Motor neuron (in vitro differentiated cells): ENCODE data around the gene GABRB1. TPM values are rescaled to one million over a fixed set of nuclear protein-coding genes. Genes with fewer than 3 reads are reported as not detected.

Experiments
- ATAC-seq, 8 experiments: fragments of 200-7000 bp; cut with Tn5 transposase; replicated peaks in 6 of 8; 2 replicates each; pipeline ENCODE4 v1.8.0; 2021; ENCODE audit warnings: mild to moderate bottlenecking in 8 of 8, moderate library complexity in 8 of 8
- H3K27ac ChIP-seq, 2 donors: fragments of 250-450 bp; sonication (Bioruptor Pico); 2 replicates each; pipeline ENCODE4 v1.9.0; 2021; ENCODE audit warnings: antibody characterized with exemption in 2 of 2, mild to moderate bottlenecking in 2 of 2, moderate library complexity in 1 of 2
- H3K4me1 ChIP-seq, 2 donors: fragments of 250-450 bp; sonication (Bioruptor Pico); replicated peaks in 1 of 2; 2 replicates each; pipeline ENCODE4 v1.6.1; 2021; ENCODE audit warnings: antibody characterized with exemption in 2 of 2, mild to moderate bottlenecking in 2 of 2, moderate library complexity in 1 of 2
- H3K4me3 ChIP-seq, 5 donors: fragments of 250-450 bp; sonication (Bioruptor Pico); 2 replicates each; pipeline ENCODE4 v1.9.0; 2021; ENCODE audit warnings: antibody characterized with exemption in 5 of 5, mild to moderate bottlenecking in 5 of 5, moderate library complexity in 4 of 5
- WGBS, 10 experiments: fragments of 450-650 bp; shearing (Covaris generic); methylation state at CpG; one replicate each; pipeline ENCODE4 v1.0.0; 2022; 5-methylcytosine and 5-hydroxymethylcytosine counted together
- in situ Hi-C, 9 experiments: fragments of 400-800 bp; cut with MboI; loops; one replicate each; pipeline ENCODE4 v1.15.0; 2021; ENCODE audit warnings: low sequenced_read_pairs in 9 of 9, low pct_unique_long_range_greater_than_20kb in 2 of 9; ENCODE audit not compliant: unreplicated experiment in 9 of 9
- total RNA-seq, 8 experiments: library from RNA; unstranded; fragments of 300-600 nt; gene quantifications; 2 replicates each; pipeline versions ENCODE4 v1.2.3 to v1.2.4, GENCODE V29; 2022

GABRB1 gene
- total RNA-seq, 8 experiments from 2014 or later = 0.17 to 7.3 (median 1.7) TPM; not detected in 1

DNA sequence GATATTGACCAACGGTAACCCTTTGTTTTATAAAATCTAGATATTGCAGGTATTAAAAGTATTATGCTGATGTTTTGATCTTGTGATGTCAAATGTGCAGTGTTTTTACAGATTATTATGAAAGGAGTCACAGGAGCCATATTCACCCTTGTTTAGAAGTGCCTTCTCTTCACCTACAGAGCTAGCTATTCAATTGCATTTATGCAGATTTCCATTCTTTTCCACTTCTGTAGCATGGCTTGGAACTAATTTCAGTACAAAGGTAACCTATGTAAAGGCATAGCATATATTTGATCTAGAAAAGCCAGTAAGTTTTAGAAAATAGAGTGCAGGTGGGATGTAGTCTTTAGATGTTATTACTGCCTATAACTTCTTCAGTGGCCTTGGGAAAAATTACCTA, 176.2 kb downstream of the GABRB1 start:
- Histone ChIP-seq H3K27ac (no peak overlapping the region), H3K4me1 (no peaks in the 10 kb centered on the region), H3K4me3 (no peak overlapping the region)
- 0 to 100% (median 58%) methylated on average over 1 of the region's 1 CpG; no CpG with 5 or more reads in 2 of the 10 experiments for WGBS, 10 experiments
- ATAC-seq = no peak
- in situ Hi-C loops = no loop called here

- peaks cover 8 to 11% of the 10 kb centered on the region in 2 donors for H3K4me1 ChIP-seq
- H3K27ac ChIP-seq = no peak overlapping the region
- 0 to 70% (median 48%) methylated on average over 1 of the region's 1 CpG; no CpG with 5 or more reads in 2 of the 10 experiments for WGBS, 10 experiments
- ATAC-seq = no peak
- H3K4me3 ChIP-seq = no peak overlapping the region
- in situ Hi-C loops = no loop called here
Observed at GRCh38 chr4:47209833-47210232, 178.5 kb downstream of the GABRB1 start.

GRCh38 chr4:47210828-47211227, 179.5 kb downstream of the GABRB1 start:
- 4 to 85% (median 64%) methylated on average over 1 to 3 of the region's 3 CpGs; no CpG with 5 or more reads in 2 of the 10 experiments for WGBS, 10 experiments
- no peak for ATAC-seq
- Histone ChIP-seq H3K4me1 (peaks cover 8 to 11% of the 10 kb centered on the region in 2 donors), H3K27ac (no peak overlapping the region), H3K4me3 (no peak overlapping the region)
- in situ Hi-C loops = no loop called here

GRCh38 chr4:47213106-47213505, 181.7 kb downstream of the GABRB1 start:
- no peak overlapping the region for H3K4me3 ChIP-seq
- H3K4me1 ChIP-seq = peaks cover 8 to 11% of the 10 kb centered on the region in 2 donors
- ATAC-seq = no peak
- H3K27ac ChIP-seq = no peak overlapping the region
- 31 to 100% (median 87%) methylated on average over 1 to 2 of the region's 2 CpGs for WGBS, 10 experiments
- in situ Hi-C loops = no loop called here

- peaks cover 8 to 11% of the 10 kb centered on the region in 2 donors for H3K4me1 ChIP-seq
- ATAC-seq = no peak
- H3K27ac ChIP-seq = no peak overlapping the region
- WGBS, 10 experiments = 0 to 100% (median 86%) methylated on average over 1 of the region's 1 CpG; no CpG with 5 or more reads in 2 of the 10 experiments
- no peak overlapping the region for H3K4me3 ChIP-seq
- in situ Hi-C loops = no loop called here
Observed at GRCh38 chr4:47213539-47213938, 182.2 kb downstream of the GABRB1 start.

GRCh38 chr4:47213971-47214370, 182.6 kb downstream of the GABRB1 start:
- Histone ChIP-seq H3K4me3 (no peak overlapping the region), H3K4me1 (peaks cover 8 to 11% of the 10 kb centered on the region in 2 donors), H3K27ac (no peak overlapping the region)
- peak in 7 of 8 experiments; percentile 92 to 96 (median 95) for ATAC-seq
- 0 to 47% (median 5%) methylated on average over 1 to 3 of the region's 3 CpGs for WGBS, 10 experiments
- in situ Hi-C loops = no loop called here

DNA sequence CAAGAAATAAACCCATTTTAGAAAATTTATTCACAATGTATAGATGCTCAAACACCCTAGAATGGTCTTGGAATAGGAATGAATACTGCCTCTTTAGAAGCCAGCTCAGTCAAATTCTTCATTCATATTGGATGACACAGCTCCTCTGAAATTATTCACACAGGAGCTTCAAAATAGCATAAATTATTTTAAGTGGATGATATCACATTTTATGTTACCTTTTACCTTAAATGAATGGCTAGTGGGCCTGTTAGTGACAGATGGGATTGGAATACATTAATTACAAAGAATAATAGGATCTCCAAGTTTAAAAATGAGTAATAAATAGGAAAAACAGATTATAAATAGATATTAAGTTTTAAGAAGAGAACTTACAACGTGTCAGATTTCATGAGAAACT, 184.4 kb downstream of the GABRB1 start:
- WGBS, 10 experiments = 0 to 50% (median 0%) methylated on average over 1 of the region's 1 CpG; no CpG with 5 or more reads in 1 of the 10 experiments
- ATAC-seq = peak in 1 of 8 experiments; percentile 42
- Histone ChIP-seq H3K4me1 (peaks cover 8 to 11% of the 10 kb centered on the region in 2 donors), H3K4me3 (no peak overlapping the region), H3K27ac (no peak overlapping the region)
- in situ Hi-C loops = no loop called here

- Histone ChIP-seq H3K27ac (no peak overlapping the region), H3K4me3 (no peak overlapping the region), H3K4me1 (peaks cover 8 to 11% of the 10 kb centered on the region in 2 donors)
- in situ Hi-C loops = no loop called here
- WGBS, 10 experiments = 8 to 100% (median 56%) methylated on average over 1 of the region's 1 CpG
- ATAC-seq = no peak
Observed at GRCh38 chr4:47217291-47217690, 185.9 kb downstream of the GABRB1 start.

- Histone ChIP-seq H3K27ac (no peak overlapping the region), H3K4me3 (no peak overlapping the region), H3K4me1 (peaks cover 8 to 11% of the 10 kb centered on the region in 2 donors)
- ATAC-seq = no peak
- WGBS, 10 experiments = 0 to 90% (median 36%) methylated on average over 1 of the region's 1 CpG; no CpG with 5 or more reads in 3 of the 10 experiments
- in situ Hi-C loops = no loop called here
Observed at GRCh38 chr4:47217884-47218283, 186.5 kb downstream of the GABRB1 start.

- Histone ChIP-seq H3K4me3 (no peak overlapping the region), H3K4me1 (peaks cover 5 to 7% of the 10 kb centered on the region in 2 donors), H3K27ac (no peak overlapping the region)
- in situ Hi-C loops = no loop called here
- no peak for ATAC-seq
- WGBS, 10 experiments = 0 to 100% (median 83%) methylated on average over 1 of the region's 1 CpG; no CpG with 5 or more reads in 1 of the 10 experiments
Observed at GRCh38 chr4:47218631-47219030, 187.3 kb downstream of the GABRB1 start.

- Histone ChIP-seq H3K4me3 (no peak overlapping the region), H3K4me1 (no peaks in the 10 kb centered on the region), H3K27ac (no peak overlapping the region)
- in situ Hi-C loops = no loop called here
- WGBS, 10 experiments = 0 to 80% (median 48%) methylated on average over 2 of the region's 2 CpGs
- no peak for ATAC-seq
Observed at GRCh38 chr4:47219586-47219985, 188.2 kb downstream of the GABRB1 start.

DNA sequence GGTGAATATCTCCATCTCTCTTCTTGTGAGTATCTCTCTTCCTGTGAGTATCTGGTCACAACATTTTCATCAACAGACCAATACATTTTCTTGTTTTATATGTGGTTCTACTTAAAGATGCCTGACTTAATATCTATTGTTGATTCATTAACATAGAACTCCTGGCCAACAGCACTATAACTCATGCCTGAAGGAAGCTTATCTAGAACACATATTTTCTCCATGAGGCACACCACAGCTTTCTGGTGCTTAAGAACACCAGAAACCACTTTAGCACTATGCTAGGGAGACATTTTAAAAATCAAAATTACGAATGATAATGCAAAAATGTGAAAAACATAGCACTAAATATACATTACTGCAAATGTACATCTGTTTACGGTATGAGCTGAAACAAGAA, 190.4 kb downstream of the GABRB1 start:
- Histone ChIP-seq H3K4me3 (no peak overlapping the region), H3K4me1 (no peaks in the 10 kb centered on the region), H3K27ac (no peak overlapping the region)
- peak in 2 of 8 experiments; percentile 31 to 32 for ATAC-seq
- in situ Hi-C loops = no loop called here
- WGBS, 10 experiments = 0 to 60% (median 25%) methylated on average over 1 to 2 of the region's 2 CpGs; no CpG with 5 or more reads in 2 of the 10 experiments

DNA sequence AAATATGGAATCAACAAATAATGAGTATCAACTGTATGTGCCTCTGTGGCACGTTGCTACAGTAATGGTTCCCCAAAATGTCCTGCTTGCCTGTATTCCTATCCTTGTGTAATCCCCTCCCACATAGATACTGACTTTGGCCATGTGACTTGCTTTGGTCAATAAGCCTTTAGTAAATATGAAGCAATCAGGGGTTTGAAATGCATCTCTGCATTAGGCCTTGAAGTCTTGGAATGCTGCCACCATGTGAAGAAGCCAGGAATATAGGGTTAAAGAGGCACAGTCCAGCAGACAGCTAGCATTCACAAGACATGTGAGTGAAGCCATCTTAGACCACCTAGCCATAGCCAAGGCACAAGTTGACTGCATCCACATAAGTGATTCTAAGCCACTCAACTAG, 190.9 kb downstream of the GABRB1 start:
- Histone ChIP-seq H3K4me1 (no peaks in the 10 kb centered on the region), H3K27ac (no peak overlapping the region), H3K4me3 (no peak overlapping the region)
- no peak for ATAC-seq
- in situ Hi-C loops = no loop called here
- 25 to 100% (median 92%) methylated on average over 1 of the region's 1 CpG; no CpG with 5 or more reads in 4 of the 10 experiments for WGBS, 10 experiments

DNA sequence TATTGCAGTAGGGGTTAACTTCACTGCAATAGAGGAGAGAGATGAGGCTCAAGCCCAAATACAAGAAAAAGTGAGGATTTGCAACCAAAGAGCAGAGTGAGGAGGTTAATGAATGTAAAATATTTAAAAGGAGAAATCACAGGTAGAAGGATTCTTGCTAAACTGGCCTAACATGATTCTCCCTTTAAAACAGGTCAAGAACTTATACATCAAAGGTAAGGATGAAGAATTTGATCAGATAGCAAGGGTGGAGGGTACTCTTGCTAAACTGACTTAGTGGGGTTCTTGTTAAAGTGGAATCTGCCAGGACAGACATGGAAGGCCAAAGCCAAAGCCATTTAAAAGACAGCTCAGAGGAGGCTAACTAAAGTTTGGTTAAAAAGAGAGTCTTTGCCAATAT, 193.0 kb downstream of the GABRB1 start:
- no peak for ATAC-seq
- in situ Hi-C loops = no loop called here
- no peak overlapping the region for H3K27ac ChIP-seq
- H3K4me3 ChIP-seq = no peak overlapping the region
- no peaks in the 10 kb centered on the region for H3K4me1 ChIP-seq
